ENCODE data around the gene KHSRP.
"Not testable (repeated sequence)": the region's sequence is repeated elsewhere in the genome, so short reads cannot be mapped to it uniquely, and the experiment has no call there.

The KHSRP gene

GRCh38 chr19:6450166-6450565 is 25.6 kb upstream of the KHSRP start:
- DNase-seq (ENCODE audit: low spot score), result no peak

GRCh38 chr19:6448045-6448444 is 23.4 kb upstream of the KHSRP start:
- no peak for DNase-seq (ENCODE audit: low spot score)

GRCh38 chr19:6446452-6446851 is 21.8 kb upstream of the KHSRP start:
- no peak for DNase-seq (ENCODE audit: low spot score)

- DNase-seq (ENCODE audit: low spot score), result no peak
Measured at GRCh38 chr19:6443986-6444385, 19.4 kb upstream of the KHSRP start.

DNA sequence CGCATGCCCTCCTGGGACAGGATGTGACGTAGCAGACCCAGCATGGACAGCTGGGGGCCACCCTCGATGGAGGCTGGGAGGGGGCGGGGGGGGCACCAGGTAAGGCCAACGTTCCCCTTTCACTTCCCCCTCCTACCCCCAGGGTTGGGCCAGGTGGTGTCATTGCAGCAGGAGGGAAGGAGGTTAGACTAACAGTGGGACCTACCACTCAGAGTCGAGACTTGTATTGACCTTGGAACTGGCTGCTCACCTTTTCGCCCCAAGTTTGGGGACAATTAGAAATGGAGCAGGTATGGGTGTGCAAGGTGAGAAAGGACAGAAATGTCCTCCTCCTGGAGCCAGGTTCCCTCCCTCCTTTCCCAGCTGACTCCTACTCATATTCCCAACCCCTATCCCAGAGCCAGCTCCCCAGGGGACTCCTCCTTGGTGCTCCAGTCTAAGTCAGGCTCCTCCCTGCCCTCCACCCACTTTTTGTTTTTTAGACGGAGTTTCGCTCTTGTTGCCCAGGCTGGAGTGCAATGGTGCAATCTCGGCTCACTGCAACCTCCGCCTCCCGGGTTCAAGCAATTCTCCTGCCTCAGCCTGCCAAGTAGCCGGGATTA is 17.6 kb upstream of the KHSRP start:
- no peak for DNase-seq (ENCODE audit: low spot score)

DNA sequence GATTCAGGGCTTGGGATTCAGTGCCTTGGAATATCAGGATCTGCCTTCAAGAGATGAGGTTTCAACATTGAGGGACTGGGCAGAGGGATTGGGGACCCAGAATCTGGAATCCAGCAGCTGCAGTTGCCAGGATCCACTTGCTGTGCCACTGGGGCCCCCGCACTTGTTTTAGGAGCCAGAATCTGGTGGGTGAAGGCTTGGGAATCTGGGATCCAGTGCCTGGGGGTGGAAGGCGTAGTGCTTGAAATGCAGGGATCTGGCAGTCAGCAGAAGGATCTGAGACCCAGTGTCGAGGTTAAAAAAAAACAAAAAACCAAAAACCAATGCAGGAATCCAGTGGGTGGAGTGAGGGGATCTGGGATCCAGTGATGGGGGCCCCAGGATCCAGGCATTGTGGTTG is 16.3 kb upstream of the KHSRP start:
- DNase-seq (ENCODE audit: low spot score), result no peak

DNA sequence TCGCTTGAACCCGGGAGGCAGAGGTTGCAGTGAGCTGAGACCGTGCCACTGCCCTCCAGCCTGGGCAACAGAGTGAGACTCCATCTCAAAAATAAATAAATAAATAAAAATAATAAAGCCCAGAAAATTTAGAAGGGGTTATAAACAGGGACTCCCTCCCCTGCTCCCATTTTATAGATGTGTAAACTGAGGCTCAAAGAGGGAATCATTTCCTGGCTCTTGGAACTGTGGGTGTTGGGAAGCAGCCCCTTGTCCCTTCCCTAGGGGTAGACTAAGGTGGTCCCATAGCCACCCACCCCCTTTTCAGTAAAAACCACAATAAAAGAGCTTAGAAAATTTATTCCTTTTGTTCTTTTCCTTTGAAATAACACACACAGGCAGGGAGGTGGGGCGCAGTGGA is 15.1 kb upstream of the KHSRP start:
- DNase-seq (ENCODE audit: low spot score), result no peak

GRCh38 chr19:6433663-6434062 is 9.1 kb upstream of the KHSRP start, which contains the start of gene SLC25A41:
Gene SLC25A41, minus strand, starts transcription at chr19:6433763. Its CDS starts 70 bp downstream, at chr19:6433693.
- no peak for DNase-seq (ENCODE audit: low spot score)

DNA sequence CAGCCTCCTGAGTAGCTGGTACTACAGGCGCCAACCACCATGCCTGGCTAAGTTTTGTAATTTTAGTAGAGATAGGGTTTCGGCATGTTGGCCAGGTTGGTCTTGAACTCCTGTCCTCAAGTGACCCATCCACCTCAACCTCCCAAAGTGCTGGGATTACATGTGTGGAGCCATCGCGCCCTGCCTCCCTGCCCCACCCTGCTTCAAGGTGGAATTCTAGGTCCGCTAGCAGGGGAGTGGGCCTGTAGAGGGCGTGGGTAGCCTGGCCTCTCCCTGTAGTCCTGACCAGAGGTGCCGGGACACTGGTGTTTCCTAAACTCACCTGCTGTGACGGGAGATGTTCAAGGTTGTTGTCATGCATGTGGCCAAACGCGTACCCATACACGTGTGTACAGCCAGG is 8.6 kb upstream of the KHSRP start:
- DNase-seq (ENCODE audit: low spot score), result no peak

DNA sequence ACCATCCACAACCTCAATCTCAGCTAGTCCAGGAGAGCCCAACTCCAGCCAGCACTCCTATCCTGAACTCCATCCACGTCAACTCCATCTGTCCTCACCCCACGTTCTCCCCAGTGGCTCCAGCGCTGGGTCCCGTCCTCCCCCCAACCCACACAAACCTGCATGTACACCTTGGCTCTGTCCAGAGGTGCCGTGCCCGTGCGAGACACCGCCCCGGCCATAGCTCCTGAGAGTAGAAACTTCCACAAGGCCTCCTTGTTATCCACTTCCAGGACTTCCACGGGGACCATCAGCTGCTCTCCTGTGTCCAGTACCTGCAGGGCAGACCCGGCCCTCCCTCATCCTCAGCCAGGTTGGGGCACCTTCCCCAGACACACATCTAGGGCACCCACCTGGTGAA is 7.3 kb upstream of the KHSRP start:
- no peak for DNase-seq (ENCODE audit: low spot score)

GRCh38 chr19:6429419-6430221 is 5.0 kb upstream of the KHSRP start:
- DNase-seq (ENCODE audit: low spot score), result no peak

GRCh38 chr19:6428692-6429418 is 4.2 kb upstream of the KHSRP start:
- not testable (repeated sequence) for DNase-seq (ENCODE audit: low spot score)

GRCh38 chr19:6427131-6427530 is 2.5 kb upstream of the KHSRP start:
- no peak for DNase-seq (ENCODE audit: low spot score)

DNA sequence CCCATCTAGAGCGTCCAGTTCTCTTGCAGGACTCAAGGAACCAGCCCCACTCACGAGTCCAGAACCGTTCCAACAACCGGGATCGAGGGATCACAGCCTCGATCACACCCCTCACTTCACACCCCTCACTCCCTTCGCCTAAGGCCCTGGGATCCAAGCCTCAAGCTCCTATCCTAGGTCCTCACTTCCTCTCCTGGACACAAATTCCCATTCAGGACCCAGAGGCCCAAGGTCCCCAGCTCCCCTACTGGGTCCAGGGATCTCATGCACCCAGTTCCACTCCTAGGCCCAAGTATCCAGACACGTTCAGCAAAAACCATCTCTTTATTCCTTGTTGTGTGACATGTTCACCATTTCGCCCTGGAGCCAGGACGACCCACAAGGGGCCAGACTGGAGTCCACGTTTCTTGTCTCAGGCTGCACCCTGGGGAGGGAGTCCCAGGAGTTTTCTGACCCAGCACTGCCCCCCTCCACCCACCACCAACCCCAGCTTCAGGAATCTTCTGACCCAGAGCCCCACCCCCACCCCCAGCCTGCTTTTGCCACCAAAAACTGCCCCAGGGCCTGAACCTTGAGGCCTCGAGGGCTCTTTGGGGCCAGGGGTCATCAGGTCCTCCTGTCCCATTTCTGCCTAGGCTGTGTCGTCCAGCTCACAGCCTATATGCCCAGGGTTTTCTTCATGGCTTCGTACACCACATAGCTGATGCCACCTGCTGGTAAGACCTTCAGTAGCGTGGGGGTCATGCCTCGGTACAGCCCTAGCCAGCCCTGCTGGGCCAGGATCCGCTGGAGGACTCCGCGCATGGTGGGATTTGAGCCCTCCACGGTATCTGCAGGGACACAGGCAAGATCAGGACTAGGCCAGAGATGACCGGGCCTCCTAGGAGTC is 1.4 kb upstream of the KHSRP start:
- no peak for DNase-seq (ENCODE audit: low spot score)

GRCh38 chr19:6424939-6425731 is 524 bp upstream of the KHSRP start:
- peak; percentile 100 for DNase-seq (ENCODE audit: low spot score)

DNA sequence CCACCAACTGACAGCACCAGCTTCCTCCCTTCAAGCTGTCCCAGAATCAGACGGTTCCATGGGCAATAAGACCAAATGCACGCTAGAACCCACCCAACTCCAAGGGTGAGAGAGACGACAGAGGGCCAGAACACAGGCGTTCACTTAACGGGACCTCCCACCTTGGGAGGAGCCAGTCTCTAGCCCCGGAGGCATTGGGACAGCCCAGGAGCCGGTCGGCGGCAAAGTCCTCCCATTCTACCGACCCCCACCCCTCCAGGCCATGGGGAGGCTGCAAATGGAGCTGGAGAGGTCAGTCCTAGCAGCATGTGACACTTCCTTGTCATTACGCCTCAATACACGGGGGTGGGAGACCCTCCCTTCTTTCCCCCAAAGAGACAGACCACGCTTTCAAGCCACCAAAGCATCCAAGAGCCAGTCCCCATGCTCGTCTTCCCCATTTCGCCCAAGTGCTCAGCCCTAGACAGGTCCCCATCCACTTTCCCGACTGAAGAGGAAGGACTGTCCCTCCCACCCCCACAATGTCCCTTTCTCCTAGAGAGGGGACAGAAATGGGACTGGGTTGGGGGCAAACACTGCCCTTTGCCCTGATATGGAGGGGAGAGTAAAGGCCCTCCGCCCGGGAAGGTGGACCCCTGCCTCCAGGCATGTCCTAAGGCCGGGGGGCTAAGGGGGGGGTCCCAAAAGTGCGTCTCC is 964 bp downstream of the KHSRP start:
- peak; percentile 6 for DNase-seq (ENCODE audit: low spot score)

GRCh38 chr19:6421075-6422014 is 3.3 kb downstream of the KHSRP start:
- DNase-seq (ENCODE audit: low spot score), result no peak

DNA sequence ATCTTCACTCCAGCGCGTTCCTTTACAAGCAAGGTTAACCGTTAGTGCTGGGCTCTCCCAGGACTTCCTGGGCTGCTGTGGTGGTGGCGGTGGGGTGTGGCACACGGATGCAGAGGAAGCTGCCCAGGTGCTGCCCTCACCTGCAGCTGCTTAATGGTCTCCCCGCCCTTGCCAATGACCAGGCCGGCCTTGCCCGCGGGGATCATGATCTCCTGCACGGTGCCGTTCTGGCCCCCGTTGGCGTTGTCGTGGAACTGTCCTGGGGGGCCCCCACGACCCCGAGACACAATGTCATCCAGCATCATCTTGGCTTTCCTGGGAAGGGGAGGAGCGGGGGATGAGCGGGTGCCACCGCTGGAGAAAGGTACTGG is 6.1 kb downstream of the KHSRP start:
- no peak for DNase-seq (ENCODE audit: low spot score)

Measured in CD4-positive, alpha-beta T cell treated with Interleukin-15 for 4 hours (primary cell).